Panc1 (cell line): ENCODE results near the gene TMX4.

Experiments
- REST ChIP-seq, 2 experiments: IDR thresholded peaks; 2 replicates each; pipeline ENCODE4 v1.6.1; 2011 to 2012; ENCODE audit warnings: low read depth in 2 of 2, control low read depth in 1 of 2, low read length in 1 of 2, mild to moderate bottlenecking in 1 of 2, moderate library complexity in 1 of 2; ENCODE audit not compliant: insufficient read depth in 1 of 2
- TCF7L2 ChIP-seq: IDR thresholded peaks from 2 replicates; pipeline ENCODE4 v1.6.1; 2011; ENCODE audit warnings: mild to moderate bottlenecking, low read depth, low read length, inconsistent platforms

GRCh38 chr20:7940341-7940740 lies 79.2 kb downstream of the TMX4 start, which contains the start of gene HAO1:
- TF ChIP-seq TCF7L2 (no peak), REST (IDR thresholded peaks at IDR 0.05; ENCODE audit: insufficient read depth in 1 of 2, low read depth in 2 of 2, low read length in 1 of 2) (no peak)
